Neural progenitor cell (in vitro differentiated cells): ENCODE measurements around the gene TBCD.

Experiments
- CTCF ChIP-seq: fragments of 200-600 bp; sonication (generic); IDR thresholded peaks from 2 replicates; pipeline ENCODE4 v1.5.1; 2017; ENCODE audit warnings: antibody characterized with exemption, mild to moderate bottlenecking
- EZH2phosphoT487 ChIP-seq: fragments of 200-600 bp; sonication (generic); IDR thresholded peaks from 2 replicates; pipeline ENCODE4 v1.6.1; 2017; ENCODE audit warnings: antibody characterized with exemption

GRCh38 chr17:82786427-82786826 lies 34.6 kb downstream of the TBCD start:
- TF ChIP-seq CTCF (no peak), EZH2phosphoT487 (no peak)
